WI38 (cell line): ENCODE measurements around the gene JHY.

Experiments used
- H3K4me3 ChIP-seq: 2 replicates; pipeline ENCODE4 v1.5.1; 2011; ENCODE audit warnings: low read depth, mild to moderate bottlenecking, control low read depth, low read length
- TF ChIP-seq, protein P1 (sequence below): IDR thresholded peaks from 2 replicates; pipeline ENCODE4 v1.5.1; 2012; ENCODE audit warnings: low read depth, mild to moderate bottlenecking, control low read depth, low read length

JHY gene

DNA sequence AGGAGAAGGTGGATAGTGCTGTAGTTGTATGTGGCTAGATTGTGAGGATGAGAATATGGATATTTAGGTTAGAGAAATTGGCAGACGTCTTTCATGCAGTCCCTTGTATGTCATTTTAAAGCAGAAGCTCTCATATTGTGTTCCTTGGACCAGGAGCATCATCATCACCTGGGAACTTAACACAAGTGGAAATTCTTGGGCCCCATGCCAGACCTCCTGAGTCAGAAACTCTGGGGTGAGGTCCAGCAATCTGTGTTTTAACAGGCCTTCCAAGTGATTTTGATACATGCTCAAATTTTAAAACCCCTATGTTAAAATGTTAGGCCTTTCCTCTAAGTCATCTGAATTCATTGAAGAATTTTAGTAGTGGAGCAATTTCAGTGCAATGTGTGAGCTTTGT lies 34.8 kb downstream of the JHY start:
- TF ChIP-seq, protein P1, sequence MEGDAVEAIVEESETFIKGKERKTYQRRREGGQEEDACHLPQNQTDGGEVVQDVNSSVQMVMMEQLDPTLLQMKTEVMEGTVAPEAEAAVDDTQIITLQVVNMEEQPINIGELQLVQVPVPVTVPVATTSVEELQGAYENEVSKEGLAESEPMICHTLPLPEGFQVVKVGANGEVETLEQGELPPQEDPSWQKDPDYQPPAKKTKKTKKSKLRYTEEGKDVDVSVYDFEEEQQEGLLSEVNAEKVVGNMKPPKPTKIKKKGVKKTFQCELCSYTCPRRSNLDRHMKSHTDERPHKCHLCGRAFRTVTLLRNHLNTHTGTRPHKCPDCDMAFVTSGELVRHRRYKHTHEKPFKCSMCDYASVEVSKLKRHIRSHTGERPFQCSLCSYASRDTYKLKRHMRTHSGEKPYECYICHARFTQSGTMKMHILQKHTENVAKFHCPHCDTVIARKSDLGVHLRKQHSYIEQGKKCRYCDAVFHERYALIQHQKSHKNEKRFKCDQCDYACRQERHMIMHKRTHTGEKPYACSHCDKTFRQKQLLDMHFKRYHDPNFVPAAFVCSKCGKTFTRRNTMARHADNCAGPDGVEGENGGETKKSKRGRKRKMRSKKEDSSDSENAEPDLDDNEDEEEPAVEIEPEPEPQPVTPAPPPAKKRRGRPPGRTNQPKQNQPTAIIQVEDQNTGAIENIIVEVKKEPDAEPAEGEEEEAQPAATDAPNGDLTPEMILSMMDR: no peak
- H3K4me3 ChIP-seq: no peak overlapping the region

DNA sequence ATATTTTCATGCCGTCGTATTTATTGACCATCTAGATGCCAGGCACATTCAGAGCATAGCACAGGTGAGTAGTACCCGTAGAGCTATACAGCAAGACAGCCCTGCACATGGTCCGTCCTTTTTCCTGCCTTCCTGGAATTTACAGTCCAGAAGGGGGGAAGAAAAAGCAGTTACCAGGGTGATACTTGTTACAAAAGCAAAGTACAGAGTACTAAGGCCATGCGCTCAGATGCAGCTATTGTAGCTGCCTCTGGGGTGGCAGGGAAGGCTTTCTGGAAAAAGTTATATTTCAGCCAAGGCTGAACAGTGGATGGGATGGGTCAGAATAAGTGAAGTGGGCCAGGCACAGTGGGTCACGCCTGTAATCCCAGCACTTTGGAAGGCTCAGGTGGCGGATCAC lies 36.2 kb downstream of the JHY start:
- TF ChIP-seq, protein P1: no peak
- no peak overlapping the region for H3K4me3 ChIP-seq

DNA sequence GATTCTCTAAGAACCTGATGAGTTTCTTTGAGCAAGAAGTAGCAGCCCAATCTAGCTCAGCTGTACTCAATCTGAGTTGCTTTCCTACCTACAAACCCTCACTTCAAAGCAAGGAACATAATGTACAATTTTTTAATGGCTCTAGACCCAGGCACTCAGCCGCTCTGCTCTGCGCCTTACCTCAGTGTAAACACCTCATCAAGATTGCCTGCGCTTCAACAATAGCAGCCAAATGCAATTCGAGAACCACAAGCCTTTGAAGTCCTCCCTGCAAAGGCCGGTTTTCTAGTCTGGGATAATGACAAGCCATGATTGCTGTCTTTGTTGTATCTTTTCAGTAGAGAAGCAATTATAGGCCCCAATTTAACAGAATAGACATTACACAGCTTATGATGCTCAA lies 38.0 kb downstream of the JHY start:
- H3K4me3 ChIP-seq: no peak overlapping the region
- TF ChIP-seq, protein P1: no peak

DNA sequence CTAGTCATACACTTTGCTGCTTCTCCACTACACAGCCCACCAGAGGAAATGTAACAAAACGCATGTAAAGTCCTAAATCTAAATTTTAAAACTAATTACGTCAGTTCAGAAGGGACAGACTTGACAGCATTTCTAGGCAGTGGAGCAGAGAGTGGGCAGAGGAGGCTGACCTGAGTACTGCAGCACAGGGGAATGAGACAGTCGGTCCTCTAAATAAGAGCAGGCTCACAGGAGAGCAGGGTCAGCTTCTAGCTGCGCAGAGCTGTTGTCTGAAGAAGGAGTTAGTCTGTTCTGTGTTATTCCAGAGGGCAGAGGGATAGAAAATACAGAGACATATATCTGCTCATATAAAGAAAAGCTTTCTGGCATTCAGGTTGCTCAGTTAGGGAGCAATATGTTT lies 40.3 kb downstream of the JHY start:
- H3K4me3 ChIP-seq: no peak overlapping the region
- TF ChIP-seq, protein P1: no peak

DNA sequence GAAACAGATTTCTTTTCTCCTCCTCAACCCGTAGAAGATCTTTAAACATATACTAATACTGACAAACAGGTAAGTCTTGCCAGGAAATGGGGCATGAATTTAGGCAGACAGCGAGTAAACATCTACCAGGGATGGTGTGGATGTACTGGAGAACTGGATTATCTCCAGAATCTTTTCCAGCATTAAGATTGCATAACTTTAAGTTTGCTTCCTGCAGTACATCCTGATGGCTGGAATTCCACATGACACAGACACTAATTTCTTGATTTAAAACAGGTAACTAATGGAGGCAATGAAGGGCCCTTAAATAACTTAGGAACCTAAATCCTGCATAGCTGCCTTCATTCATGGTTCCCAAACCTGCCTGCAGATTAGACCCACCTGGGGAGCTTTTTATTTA lies 40.7 kb downstream of the JHY start:
- TF ChIP-seq, protein P1: no peak
- H3K4me3 ChIP-seq: no peak overlapping the region

DNA sequence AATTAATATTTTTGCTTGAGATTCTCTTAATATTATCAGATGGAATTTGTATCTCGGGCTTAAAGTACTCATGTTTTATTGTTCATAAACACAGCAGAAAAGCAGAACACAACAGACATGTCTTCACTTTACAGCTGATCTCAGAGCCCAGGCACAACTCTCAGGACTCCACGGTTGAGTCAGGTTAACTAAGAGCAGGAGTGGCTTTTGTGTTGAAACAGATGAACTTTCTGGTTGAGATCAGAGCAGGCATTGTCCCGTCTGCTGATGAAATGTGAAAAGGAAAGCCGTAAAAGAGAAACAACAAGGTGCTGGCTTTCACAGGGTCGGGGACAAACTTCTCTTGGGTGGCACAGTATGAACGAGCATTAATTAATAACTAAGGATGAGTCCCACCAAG lies 49.0 kb downstream of the JHY start:
- H3K4me3 ChIP-seq: no peak overlapping the region
- TF ChIP-seq, protein P1: no peak

DNA sequence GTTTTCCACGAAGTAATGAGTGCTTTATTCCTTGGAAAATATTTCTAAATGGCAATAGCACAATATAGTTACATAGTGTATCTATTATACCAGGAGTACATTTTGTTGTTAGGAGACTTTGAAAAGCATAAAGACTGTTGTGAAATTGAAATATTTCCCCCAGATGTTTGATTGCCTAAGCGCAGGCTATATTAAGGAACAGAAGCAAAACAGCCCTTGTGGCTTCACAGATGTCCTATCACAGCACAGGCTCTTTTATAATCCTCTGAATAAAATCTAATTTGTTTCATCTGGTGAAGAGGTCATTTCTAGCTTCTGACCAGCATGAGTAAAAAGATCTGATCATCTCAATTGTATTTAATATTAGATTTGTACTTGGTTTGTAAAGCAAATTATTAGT lies 50.9 kb downstream of the JHY start:
- TF ChIP-seq, protein P1: no peak
- no peak overlapping the region for H3K4me3 ChIP-seq
